ENCODE measurements around the gene LCAT. TPM values are rescaled to one million over a fixed set of nuclear protein-coding genes. Genes with fewer than 3 reads are reported as not detected.

The LCAT gene
- total RNA-seq, 1 experiment from 2014 or later: 14.0 TPM

DNA sequence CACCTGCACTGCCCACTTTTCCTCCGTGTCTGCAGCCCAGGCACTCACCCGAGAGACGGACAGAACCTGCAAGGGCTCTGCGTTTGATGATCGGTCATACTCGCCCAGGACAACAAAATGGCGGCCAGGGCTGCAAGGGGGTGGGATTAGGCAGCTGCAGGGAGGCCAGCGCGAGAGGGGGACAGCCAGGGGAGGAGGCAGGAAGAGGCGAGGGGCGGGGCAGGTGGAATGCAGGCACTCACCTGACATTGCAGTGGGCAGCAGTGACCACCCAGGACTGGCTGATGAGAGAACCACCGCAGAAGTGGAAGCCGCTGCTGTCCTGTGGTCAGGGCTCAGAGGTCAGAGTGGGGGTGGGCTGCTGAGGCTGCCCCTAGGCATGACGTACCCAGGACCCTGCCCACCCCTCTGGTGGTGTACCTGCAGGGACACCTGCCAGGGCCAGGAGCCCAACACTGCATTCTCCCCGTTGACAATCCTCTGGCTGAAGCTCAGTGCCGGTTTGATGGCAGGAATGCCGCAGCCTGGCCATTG, 13.2 kb downstream of the LCAT start:
- H3K27me3 ChIP-seq (ENCODE audit: control insufficient read depth, insufficient read depth, low read length): no peaks in the 10 kb centered on the region
- no peak overlapping the region for H3K4me3 ChIP-seq (ENCODE audit: low read depth in 2 of 2, low read length in 2 of 2)
- ChIA-PET POLR2A (no interaction called here), CTCF (no interaction called here)
- no peak overlapping the region for H3K27ac ChIP-seq (ENCODE audit: low read length)
- no peaks in the 10 kb centered on the region for H3K4me1 ChIP-seq (ENCODE audit: control insufficient read depth, insufficient read depth, low read length)
- H3K9me3 ChIP-seq (ENCODE audit: control insufficient read depth, insufficient read depth, low read depth, low read length): no peaks in the 10 kb centered on the region
- no peak for TF ChIP-seq POLR2AphosphoS5 (IDR thresholded peaks at IDR 0.05; ENCODE audit: low read depth, low read length)
- TF ChIP-seq, protein P1, sequence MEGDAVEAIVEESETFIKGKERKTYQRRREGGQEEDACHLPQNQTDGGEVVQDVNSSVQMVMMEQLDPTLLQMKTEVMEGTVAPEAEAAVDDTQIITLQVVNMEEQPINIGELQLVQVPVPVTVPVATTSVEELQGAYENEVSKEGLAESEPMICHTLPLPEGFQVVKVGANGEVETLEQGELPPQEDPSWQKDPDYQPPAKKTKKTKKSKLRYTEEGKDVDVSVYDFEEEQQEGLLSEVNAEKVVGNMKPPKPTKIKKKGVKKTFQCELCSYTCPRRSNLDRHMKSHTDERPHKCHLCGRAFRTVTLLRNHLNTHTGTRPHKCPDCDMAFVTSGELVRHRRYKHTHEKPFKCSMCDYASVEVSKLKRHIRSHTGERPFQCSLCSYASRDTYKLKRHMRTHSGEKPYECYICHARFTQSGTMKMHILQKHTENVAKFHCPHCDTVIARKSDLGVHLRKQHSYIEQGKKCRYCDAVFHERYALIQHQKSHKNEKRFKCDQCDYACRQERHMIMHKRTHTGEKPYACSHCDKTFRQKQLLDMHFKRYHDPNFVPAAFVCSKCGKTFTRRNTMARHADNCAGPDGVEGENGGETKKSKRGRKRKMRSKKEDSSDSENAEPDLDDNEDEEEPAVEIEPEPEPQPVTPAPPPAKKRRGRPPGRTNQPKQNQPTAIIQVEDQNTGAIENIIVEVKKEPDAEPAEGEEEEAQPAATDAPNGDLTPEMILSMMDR (IDR thresholded peaks at IDR 0.05): no peak
- TF ChIP-seq, protein P2, sequence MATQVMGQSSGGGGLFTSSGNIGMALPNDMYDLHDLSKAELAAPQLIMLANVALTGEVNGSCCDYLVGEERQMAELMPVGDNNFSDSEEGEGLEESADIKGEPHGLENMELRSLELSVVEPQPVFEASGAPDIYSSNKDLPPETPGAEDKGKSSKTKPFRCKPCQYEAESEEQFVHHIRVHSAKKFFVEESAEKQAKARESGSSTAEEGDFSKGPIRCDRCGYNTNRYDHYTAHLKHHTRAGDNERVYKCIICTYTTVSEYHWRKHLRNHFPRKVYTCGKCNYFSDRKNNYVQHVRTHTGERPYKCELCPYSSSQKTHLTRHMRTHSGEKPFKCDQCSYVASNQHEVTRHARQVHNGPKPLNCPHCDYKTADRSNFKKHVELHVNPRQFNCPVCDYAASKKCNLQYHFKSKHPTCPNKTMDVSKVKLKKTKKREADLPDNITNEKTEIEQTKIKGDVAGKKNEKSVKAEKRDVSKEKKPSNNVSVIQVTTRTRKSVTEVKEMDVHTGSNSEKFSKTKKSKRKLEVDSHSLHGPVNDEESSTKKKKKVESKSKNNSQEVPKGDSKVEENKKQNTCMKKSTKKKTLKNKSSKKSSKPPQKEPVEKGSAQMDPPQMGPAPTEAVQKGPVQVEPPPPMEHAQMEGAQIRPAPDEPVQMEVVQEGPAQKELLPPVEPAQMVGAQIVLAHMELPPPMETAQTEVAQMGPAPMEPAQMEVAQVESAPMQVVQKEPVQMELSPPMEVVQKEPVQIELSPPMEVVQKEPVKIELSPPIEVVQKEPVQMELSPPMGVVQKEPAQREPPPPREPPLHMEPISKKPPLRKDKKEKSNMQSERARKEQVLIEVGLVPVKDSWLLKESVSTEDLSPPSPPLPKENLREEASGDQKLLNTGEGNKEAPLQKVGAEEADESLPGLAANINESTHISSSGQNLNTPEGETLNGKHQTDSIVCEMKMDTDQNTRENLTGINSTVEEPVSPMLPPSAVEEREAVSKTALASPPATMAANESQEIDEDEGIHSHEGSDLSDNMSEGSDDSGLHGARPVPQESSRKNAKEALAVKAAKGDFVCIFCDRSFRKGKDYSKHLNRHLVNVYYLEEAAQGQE (IDR thresholded peaks at IDR 0.05; ENCODE audit: insufficient read depth in 1 of 2, low read depth in 2 of 2, low read length in 1 of 2): no peak
- TF ChIP-seq TCF7L2 (IDR thresholded peaks at IDR 0.05; ENCODE audit: low read depth, low read length): no peak
- no peak for TF ChIP-seq SIN3A (IDR thresholded peaks at IDR 0.05; ENCODE audit: borderline replicate concordance, insufficient read depth, low read depth, low read length)
- intact Hi-C loops (cut with micrococcal nuclease; ENCODE audit: unreplicated experiment): no loop called here
- H3K36me3 ChIP-seq (ENCODE audit: control insufficient read depth, insufficient read depth, low read length): no peaks in the 10 kb centered on the region
- DNase-seq (ENCODE audit: low read depth, low spot score) (no peak), ATAC-seq (no peak)
- in situ Hi-C loops (cut with HindIII; ENCODE audit: low pct_unique_long_range_greater_than_20kb, low sequenced_read_pairs): no loop called here
- no TSS peak for BruUV-seq (replicated peaks)

DNA sequence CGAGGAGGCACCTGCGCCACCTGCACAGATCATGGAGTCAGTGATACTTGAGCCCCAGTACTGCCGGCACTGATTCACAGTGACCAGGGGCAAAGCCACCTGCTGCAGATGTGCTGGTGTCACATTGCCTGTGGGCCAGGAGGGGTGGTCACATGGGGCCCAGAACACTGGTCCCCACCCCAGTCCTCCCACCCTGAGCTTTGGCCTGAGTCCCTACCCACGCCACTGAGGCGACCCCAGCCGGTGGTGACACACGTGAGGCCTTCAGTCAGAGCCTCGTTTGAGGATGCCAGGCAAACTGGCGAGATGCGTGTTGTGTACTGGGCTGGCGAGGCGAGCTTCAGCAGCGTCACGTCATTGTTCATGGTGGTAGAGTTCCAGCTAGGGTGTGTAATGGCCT, 13.7 kb downstream of the LCAT start:
- no TSS peak for BruUV-seq (replicated peaks)
- in situ Hi-C loops (cut with HindIII; ENCODE audit: low pct_unique_long_range_greater_than_20kb, low sequenced_read_pairs) (no loop called here), intact Hi-C loops (cut with micrococcal nuclease; ENCODE audit: unreplicated experiment) (no loop called here)
- H3K4me3 ChIP-seq (ENCODE audit: low read depth in 2 of 2, low read length in 2 of 2): no peak overlapping the region
- H3K27ac ChIP-seq (ENCODE audit: low read length): no peak overlapping the region
- ChIA-PET CTCF (no interaction called here), POLR2A (no interaction called here)
- H3K4me1 ChIP-seq (ENCODE audit: control insufficient read depth, insufficient read depth, low read length): no peaks in the 10 kb centered on the region
- no peaks in the 10 kb centered on the region for H3K9me3 ChIP-seq (ENCODE audit: control insufficient read depth, insufficient read depth, low read depth, low read length)
- H3K27me3 ChIP-seq (ENCODE audit: control insufficient read depth, insufficient read depth, low read length): no peaks in the 10 kb centered on the region
- ATAC-seq (no peak), DNase-seq (ENCODE audit: low read depth, low spot score) (no peak)
- no peaks in the 10 kb centered on the region for H3K36me3 ChIP-seq (ENCODE audit: control insufficient read depth, insufficient read depth, low read length)
- TF ChIP-seq, protein P1 (IDR thresholded peaks at IDR 0.05): no peak
- TF ChIP-seq, protein P2 (IDR thresholded peaks at IDR 0.05; ENCODE audit: insufficient read depth in 1 of 2, low read depth in 2 of 2, low read length in 1 of 2): no peak
- no peak for TF ChIP-seq POLR2AphosphoS5 (IDR thresholded peaks at IDR 0.05; ENCODE audit: low read depth, low read length)
- TF ChIP-seq TCF7L2 (IDR thresholded peaks at IDR 0.05; ENCODE audit: low read depth, low read length): no peak
- TF ChIP-seq SIN3A (IDR thresholded peaks at IDR 0.05; ENCODE audit: borderline replicate concordance, insufficient read depth, low read depth, low read length): no peak
